Hepatocyte (in vitro differentiated cells): ENCODE data around the gene MSRB1.

ENCODE experiments used
- CTCF ChIP-seq: fragments of 200-600 bp; sonication (generic); IDR thresholded peaks from 2 replicates; pipeline ENCODE4 v1.5.1; 2016; ENCODE audit warnings: antibody characterized with exemption, mild to moderate bottlenecking; ENCODE audit not compliant: poor library complexity
- EZH2phosphoT487 ChIP-seq: fragments of 200-600 bp; sonication (generic); IDR thresholded peaks from one replicate; pipeline ENCODE4 v1.6.1; 2018; ENCODE audit warnings: antibody characterized with exemption, mild to moderate bottlenecking, low read depth, moderate library complexity; ENCODE audit not compliant: unreplicated experiment, severe bottlenecking

- TF ChIP-seq CTCF (no peak), EZH2phosphoT487 (no peak)
These were observed 43.2 kb downstream of the MSRB1 start for GRCh38 chr16:1899641-1900451.
